GM19324 (cell line): ENCODE measurements around the gene GRB7.
A peak's percentile ranks its signal among the peaks of the same experiment; 100 is the strongest.
"Not testable (repeated sequence)": the region's sequence is repeated elsewhere in the genome, so short reads cannot be mapped to it uniquely, and the experiment has no call there.

Source experiments
- ATAC-seq: cut with Tn5 transposase; IDR thresholded peaks from one replicate; pipeline ENCODE4 v1.9.1; 2021; ENCODE audit warnings: mild to moderate bottlenecking, moderate library complexity; ENCODE audit not compliant: unreplicated experiment, low FRiP score

The GRB7 gene

DNA sequence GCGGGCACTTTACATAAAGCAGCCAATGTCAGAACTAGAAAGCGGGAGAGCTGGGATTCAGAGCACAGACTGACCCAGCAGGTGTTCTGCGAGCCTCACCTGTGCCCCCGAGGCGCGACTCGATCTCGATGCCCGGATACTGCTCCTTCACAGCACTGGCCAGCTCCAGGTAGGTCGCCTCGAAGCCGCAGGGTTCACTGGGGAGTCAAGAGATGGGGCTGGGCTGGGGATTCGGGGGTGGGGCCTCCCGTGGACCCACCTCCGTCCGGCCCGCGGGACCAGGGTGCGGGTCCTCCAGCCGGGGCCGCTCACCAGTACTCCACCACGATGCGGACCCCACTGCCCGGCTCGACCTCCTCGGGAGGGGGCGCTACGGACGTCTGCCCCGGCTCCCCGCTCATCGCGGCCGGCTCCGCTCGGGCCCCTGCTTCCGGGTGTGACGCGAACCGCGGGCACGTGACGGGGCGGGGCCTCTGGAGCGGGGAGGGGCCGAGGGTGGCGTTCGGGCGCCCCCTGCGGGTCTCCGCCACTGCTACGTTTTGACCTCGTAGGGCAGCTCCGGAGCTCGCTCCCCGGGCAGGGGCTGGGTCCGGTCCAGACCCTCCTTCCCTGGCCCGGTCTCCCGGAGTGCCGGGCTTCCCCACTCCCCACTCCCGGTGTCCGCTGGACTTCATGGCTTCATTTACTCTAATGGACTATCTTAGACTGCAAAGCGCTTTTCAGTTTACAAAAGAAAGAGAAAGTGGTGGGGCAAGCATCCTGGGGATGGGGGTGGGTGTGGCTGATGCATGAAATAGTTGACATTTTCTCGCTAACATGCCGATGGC, 7.4 kb upstream of the GRB7 start, which contains the start of gene MIEN1:
MIEN1 (minus strand) TSS at position 438 of the 827 bp plus-strand sequence; CDS start at position 401, 37 bp downstream.
- peak; percentile 93 for ATAC-seq

DNA sequence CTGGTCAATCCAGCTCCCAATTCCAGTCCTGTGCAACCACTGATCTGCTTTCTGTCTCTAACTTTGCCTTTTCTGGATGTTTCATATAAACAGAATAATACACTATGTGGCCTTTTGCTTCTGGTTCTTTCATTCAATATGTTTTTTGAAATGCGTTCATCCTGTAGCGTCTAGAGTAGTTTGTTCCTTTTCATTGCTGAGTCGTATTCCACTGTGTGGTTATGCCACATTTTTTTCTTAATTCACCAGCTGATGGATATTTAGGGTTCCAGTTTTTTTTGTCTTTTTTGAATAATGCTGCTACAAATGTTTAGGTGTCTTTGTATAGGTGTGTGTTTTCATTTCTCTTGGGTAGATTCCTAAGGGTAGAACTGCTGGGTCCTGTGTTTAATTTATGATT, 5.2 kb upstream of the GRB7 start:
- ATAC-seq = no peak

DNA sequence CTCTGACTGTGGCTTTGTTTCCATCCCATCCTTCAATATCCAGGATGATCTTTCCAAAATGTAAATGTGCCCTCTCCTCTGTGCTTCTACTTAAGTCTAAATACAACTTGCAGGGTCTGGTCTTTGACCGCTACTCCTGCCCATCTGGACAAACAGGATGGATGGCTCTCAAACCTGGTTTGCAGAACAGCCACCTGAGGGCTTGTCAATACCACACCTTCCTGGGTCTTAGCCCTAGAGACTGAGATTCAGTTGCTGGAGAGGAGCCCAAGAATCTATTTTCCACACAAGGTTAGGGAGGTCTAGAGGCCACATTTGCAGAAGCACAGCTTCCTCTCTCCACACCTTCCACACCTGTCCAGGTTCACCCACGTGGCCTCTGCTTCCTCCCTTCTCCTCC, 1.9 kb upstream of the GRB7 start:
- no peak for ATAC-seq

- ATAC-seq = no peak
These were observed 1.2 kb upstream of the GRB7 start for GRCh38 chr17:39736319-39737165.

GRCh38 chr17:39737206-39737759, 455 bp upstream of the GRB7 start:
- no peak for ATAC-seq

DNA sequence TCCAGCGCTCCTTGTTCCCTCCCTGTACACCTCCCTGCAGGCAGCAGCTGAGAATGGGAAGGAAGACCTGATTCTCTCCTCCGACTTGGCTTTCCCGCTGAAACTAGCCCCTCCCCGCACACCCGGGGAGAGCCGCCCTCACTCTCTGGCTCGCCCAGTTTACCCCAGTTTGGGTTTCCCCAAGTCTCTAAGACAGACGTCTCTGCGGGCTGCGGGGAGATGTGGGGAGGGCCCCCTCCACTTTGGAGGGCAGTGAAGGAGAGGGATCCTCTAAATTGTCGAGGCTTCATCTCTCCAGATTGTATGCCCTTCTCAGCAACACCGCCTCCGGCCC, 797 bp downstream of the GRB7 start:
- ATAC-seq = no peak

DNA sequence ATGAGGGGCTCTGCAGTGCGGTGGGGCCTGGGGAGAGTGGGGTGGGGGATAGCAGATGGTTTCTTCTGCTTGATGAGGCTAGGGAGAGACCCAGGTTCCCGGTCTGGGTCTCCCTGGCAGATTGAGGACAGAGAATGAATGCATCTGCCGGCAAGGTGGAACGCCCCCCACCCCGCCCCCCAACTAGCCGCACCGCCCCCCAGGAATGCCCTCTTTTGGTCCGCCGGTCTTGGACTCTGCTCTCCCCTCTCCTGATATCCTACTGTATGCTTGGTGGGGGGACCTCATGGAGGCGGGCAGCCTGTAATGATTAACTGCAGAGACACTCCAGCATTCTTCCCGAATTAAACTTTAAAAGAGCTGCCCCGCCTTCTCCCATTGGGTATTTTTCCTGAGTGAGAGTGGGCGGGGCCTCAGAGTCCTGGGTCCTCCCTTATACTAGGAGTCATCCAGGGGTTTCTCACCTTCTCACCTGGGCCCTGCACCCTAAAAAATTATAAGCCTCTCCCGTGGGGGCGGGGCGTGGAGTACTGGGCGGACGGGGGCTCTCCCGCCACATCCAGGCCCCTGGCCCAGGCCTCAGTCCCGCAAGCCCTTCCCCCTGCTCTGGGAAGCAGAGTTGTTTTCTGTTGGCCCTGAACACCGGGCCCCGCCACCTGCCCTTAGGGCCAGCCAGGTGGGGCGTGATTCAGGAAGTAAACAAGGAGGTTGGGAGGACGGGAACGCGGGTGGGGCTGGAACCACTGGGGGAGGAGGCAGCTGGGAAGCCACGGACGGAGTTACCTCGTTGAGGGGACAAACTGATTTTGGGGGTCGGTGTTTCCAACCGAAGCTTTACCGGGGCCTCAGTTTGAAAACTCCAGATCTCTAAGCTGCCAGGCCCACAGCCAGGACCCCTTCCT, 1.5 kb downstream of the GRB7 start:
- ATAC-seq = no peak

GRCh38 chr17:39739885-39740356, 2.2 kb downstream of the GRB7 start:
- no peak for ATAC-seq

DNA sequence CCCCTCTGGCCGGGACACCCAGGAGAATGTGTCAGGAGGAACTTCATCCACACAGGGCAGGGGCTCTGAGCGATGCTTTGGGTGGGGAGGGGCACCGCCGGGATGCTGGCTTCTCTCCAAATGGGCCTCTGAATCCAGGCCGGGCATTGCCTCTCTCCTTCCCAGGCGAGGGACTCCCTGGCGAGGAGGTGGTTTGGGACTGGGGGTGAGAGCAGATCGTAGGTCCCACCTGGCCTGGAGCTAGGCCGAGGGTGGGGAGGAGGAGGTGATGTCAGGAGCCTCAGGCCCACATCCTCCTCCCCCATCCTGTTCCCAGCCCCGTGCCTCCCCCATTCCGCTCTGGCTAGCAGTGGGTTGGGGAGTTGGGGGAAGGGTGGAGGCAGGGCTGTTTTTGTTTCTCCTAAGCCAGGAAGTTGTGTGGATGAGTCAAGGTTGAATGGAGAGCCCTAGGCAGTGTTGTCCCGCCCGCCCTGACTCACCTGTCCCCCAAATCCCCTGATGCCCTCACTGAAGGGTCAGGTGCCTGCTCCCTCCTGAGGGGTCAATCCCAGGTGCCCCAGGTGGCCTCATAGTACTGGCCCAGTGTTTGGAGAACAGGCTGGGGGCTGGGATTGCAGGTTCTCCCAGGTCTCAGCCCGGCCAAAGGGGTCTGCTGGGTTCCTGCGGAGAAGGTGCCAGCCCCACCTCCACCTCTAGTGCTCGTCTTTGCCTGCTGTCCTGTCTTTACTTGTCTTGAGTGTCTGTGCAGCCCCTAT, 2.8 kb downstream of the GRB7 start:
- no peak for ATAC-seq

GRCh38 chr17:39742126-39742855, 4.6 kb downstream of the GRB7 start:
- ATAC-seq = no peak

- no peak for ATAC-seq
These were observed 5.2 kb downstream of the GRB7 start for GRCh38 chr17:39742856-39743436.

DNA sequence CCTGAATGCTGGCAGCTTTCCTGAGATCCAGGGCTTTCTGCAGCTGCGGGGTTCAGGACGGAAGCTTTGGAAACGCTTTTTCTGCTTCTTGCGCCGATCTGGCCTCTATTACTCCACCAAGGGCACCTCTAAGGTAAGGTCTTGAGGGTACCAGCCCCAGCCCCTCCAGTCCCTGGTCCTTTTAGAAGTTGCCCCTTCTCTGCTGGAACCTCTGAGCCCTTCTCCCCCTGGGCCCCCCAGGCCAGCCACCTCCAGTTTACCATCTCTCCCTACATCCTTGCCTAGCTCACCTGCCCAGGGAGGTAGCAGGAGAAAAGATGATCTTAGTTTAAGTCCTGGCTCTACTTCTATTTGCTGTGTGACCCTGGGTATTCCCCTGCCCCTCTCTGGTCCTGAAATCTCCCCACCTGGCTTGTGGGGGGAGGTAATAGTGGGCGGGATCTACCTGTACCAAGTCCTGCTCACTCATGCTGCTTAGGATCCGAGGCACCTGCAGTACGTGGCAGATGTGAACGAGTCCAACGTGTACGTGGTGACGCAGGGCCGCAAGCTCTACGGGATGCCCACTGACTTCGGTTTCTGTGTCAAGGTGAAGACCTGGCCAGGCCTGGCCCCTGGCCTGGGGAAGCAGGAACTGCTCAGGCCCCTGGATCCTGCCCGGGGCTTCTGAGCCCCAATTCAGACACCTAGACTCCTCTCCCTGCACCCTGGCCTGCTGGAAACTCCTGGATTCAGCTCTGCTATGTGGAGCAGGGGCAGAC, 6.5 kb downstream of the GRB7 start:
- no peak for ATAC-seq

GRCh38 chr17:39744836-39745215, 7.1 kb downstream of the GRB7 start:
- no peak for ATAC-seq

DNA sequence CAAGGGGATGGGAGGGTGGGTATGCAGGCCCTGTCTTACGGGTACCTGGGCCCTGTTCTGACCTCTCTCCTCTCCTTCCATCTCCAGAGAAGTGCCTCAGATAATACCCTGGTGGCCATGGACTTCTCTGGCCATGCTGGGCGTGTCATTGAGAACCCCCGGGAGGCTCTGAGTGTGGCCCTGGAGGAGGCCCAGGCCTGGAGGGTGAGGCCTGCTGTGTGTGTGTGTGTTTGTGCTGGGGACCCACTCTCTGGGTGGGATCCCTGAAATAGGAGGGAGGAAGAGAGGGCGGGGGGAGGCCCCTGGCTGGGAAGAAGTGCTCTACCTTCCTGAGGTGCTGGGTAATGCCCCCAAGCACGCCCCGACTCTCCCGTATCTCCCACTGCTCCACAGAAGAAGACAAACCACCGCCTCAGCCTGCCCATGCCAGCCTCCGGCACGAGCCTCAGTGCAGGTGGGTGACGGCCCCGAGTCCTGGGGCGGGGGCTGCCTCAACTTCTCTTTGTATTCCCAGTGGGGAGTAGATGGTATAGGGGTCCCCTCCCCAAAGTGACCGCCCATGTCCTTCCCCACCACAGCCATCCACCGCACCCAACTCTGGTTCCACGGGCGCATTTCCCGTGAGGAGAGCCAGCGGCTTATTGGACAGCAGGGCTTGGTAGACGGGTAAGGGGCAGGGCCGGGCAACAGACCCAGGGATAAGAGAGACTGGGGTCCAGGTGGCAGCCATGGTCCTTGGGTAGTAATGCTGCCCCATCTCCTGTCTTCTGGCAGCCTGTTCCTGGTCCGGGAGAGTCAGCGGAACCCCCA, 7.8 kb downstream of the GRB7 start:
- no peak for ATAC-seq

DNA sequence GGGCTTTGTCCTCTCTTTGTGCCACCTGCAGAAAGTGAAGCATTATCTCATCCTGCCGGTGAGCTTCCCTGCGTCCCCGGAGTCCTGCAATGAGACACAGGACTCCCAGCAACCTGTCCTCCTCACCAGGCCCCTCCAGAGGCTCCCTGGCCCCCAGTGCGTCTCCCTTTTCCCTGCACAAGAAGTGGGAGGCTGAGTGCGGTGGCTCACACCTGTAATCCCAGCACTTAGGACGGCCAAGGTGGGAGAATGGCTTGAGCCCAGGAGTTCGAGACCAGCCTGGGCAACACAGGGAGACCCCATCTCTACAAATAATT, 8.4 kb downstream of the GRB7 start:
- no peak for ATAC-seq

DNA sequence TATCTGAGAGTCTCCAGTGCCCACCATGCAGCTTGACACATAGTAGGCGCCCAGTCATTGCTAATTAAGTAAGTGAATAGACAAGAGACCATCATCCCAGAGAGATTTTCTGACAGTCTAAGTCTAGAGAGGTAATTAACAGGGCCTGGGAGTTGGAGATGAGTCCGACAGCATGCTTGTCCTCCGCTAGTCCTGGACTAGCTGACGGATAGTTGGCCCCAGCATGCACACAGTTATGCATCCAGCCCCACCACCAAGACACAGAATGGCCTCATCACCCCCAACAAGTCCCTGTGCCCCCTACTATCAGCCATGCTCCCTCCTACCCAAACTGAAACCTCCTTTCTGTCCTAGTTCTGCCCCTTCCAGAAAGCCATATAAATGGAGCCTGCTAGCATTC, 10.0 kb downstream of the GRB7 start:
- no peak for ATAC-seq

- ATAC-seq = not testable (repeated sequence)
These were observed 10.8 kb downstream of the GRB7 start for GRCh38 chr17:39748444-39749034.
